Tibial nerve (tissue), 4 donors: ENCODE measurements around the gene PLAC1. TPM values are rescaled to one million over a fixed set of nuclear protein-coding genes. Genes with fewer than 3 reads are reported as not detected.

Experiments used
- DNase-seq, 2 donors: peaks; one replicate each; pipeline ENCODE4 v3.0.0-alpha.2; 2019; ENCODE audit warnings: low spot score in 2 of 2
- H3K27ac ChIP-seq, 4 donors: fragments of 200-600 bp; sonication (generic) in 3 of 4; one replicate each; pipeline ENCODE4 v1.5.1; 2017 to 2019; ENCODE audit warnings: mild to moderate bottlenecking in 1 of 4
- H3K27me3 ChIP-seq, 2 donors: fragments of 200-600 bp; sonication (generic) in 1 of 2; one replicate each; pipeline versions ENCODE4 v1.5.1 to v1.6.0; 2017 to 2019
- H3K36me3 ChIP-seq, 3 donors: fragments of 200-600 bp; sonication (generic); one replicate each; pipeline ENCODE4 v1.5.1; 2018 to 2019
- H3K4me1 ChIP-seq, 4 donors: fragments of 200-600 bp; sonication (generic) in 3 of 4; one replicate each; pipeline ENCODE4 v1.5.1; 2017 to 2019
- H3K4me3 ChIP-seq, 4 donors: fragments of 200-600 bp; sonication (generic) in 3 of 4; one replicate each; pipeline ENCODE4 v1.5.1; 2017 to 2019; ENCODE audit warnings: mild to moderate bottlenecking in 1 of 4, moderate library complexity in 1 of 4
- H3K9me3 ChIP-seq, 4 donors: fragments of 200-600 bp; sonication (generic) in 3 of 4; one replicate each; pipeline ENCODE4 v1.5.1; 2017 to 2019
- EP300 ChIP-seq, 2 donors: sonication (generic); formaldehyde crosslinking; IDR thresholded peaks; one replicate each; pipeline ENCODE4 v1.6.1; 2017; ENCODE audit warnings: antibody characterized with exemption in 2 of 2, mild to moderate bottlenecking in 1 of 2
- POLR2A ChIP-seq, 2 donors: fragments of 450-650 bp; IDR thresholded peaks; one replicate each; pipeline ENCODE4 v1.6.1; 2017; ENCODE audit warnings: antibody characterized with exemption in 2 of 2, mild to moderate bottlenecking in 2 of 2, moderate library complexity in 2 of 2
- WGBS, 2 donors: methylation state at CpG; one replicate each; pipeline ENCODE4 v1.1.5; 2018; 5-methylcytosine and 5-hydroxymethylcytosine counted together
- total RNA-seq, 4 donors: library from RNA; depleted of rRNA; stranded (reverse); fragments of >200 nt; gene quantifications; one replicate each; pipeline ENCODE4 v1.1.0, GENCODE V29; 2016
- TF ChIP-seq, protein P1 (sequence below), 5 experiments: fragments of 200-600 bp in 3 of 5; fragments of 450-650 bp in 2 of 5; sonication (generic) in 3 of 5; IDR thresholded peaks; one replicate each; pipeline ENCODE4 v1.5.1; 2016 to 2019; ENCODE audit warnings: antibody characterized with exemption in 5 of 5, mild to moderate bottlenecking in 3 of 5, moderate library complexity in 2 of 5

The PLAC1 gene
- total RNA-seq, 4 donors from 2014 or later, result not detected

- 64 to 80% methylated on average over 8 of the region's 8 CpGs for WGBS, 2 donors
Measured at GRCh38 chrX:134568285-134569016, 89.8 kb downstream of the PLAC1 start.

GRCh38 chrX:134566506-134566905 is 91.8 kb downstream of the PLAC1 start:
- no peaks in the 10 kb centered on the region for H3K9me3 ChIP-seq
- H3K27ac ChIP-seq, result no peak overlapping the region
- H3K36me3 ChIP-seq, result no peaks in the 10 kb centered on the region
- TF ChIP-seq EP300 (IDR thresholded peaks at IDR 0.05), result no peak
- TF ChIP-seq POLR2A (IDR thresholded peaks at IDR 0.05), result no peak
- TF ChIP-seq, protein P1, sequence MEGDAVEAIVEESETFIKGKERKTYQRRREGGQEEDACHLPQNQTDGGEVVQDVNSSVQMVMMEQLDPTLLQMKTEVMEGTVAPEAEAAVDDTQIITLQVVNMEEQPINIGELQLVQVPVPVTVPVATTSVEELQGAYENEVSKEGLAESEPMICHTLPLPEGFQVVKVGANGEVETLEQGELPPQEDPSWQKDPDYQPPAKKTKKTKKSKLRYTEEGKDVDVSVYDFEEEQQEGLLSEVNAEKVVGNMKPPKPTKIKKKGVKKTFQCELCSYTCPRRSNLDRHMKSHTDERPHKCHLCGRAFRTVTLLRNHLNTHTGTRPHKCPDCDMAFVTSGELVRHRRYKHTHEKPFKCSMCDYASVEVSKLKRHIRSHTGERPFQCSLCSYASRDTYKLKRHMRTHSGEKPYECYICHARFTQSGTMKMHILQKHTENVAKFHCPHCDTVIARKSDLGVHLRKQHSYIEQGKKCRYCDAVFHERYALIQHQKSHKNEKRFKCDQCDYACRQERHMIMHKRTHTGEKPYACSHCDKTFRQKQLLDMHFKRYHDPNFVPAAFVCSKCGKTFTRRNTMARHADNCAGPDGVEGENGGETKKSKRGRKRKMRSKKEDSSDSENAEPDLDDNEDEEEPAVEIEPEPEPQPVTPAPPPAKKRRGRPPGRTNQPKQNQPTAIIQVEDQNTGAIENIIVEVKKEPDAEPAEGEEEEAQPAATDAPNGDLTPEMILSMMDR (IDR thresholded peaks at IDR 0.05), result no peak
- H3K4me3 ChIP-seq, result no peak overlapping the region
- peaks cover 0 to 6% of the 10 kb centered on the region in 2 donors for H3K27me3 ChIP-seq
- WGBS, 2 donors, result 78% methylated on average over 5 of the region's 5 CpGs
- H3K4me1 ChIP-seq, result no peaks in the 10 kb centered on the region
- no peak for DNase-seq

More at GRCh38 chrX:134568285-134569016, 89.8 kb downstream of the PLAC1 start:
- Histone ChIP-seq H3K9me3 (no peaks in the 10 kb centered on the region), H3K27ac (no peak overlapping the region), H3K27me3 (peaks cover 0 to 6% of the 10 kb centered on the region in 2 donors), H3K4me3 (no peak overlapping the region), H3K4me1 (no peaks in the 10 kb centered on the region), H3K36me3 (no peaks in the 10 kb centered on the region)
- DNase-seq, result no peak
- TF ChIP-seq POLR2A (IDR thresholded peaks at IDR 0.05) (no peak), EP300 (IDR thresholded peaks at IDR 0.05) (no peak)
- TF ChIP-seq, protein P1 (IDR thresholded peaks at IDR 0.05), result no peak

DNA sequence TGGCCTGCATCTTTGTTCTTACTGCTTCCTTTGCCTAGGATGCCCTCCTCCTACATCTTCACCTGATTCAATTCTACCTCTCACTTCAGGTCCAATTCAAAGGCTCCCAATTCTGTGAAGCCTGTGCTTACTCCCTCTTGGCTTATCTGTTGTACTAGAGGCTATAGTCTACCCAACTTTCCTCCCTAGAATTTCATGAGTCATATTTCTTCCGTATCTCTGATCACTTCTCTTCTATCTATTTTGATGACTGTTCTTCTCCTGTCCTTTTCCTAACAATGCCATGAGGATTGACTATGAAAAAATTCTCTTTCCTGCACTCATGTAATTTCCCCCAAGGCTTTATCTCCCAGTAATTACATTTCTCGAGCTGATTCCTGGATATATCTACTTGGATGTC is 96.3 kb downstream of the PLAC1 start:
- Histone ChIP-seq H3K4me1 (no peaks in the 10 kb centered on the region), H3K36me3 (no peaks in the 10 kb centered on the region), H3K27me3 (peaks cover 0 to 3% of the 10 kb centered on the region in 2 donors), H3K4me3 (no peak overlapping the region), H3K27ac (no peak overlapping the region), H3K9me3 (no peaks in the 10 kb centered on the region)
- 62 to 84% methylated on average over 2 of the region's 2 CpGs for WGBS, 2 donors
- TF ChIP-seq POLR2A (IDR thresholded peaks at IDR 0.05), result no peak
- no peak for TF ChIP-seq EP300 (IDR thresholded peaks at IDR 0.05)
- TF ChIP-seq, protein P1 (IDR thresholded peaks at IDR 0.05), result no peak
- no peak for DNase-seq

DNA sequence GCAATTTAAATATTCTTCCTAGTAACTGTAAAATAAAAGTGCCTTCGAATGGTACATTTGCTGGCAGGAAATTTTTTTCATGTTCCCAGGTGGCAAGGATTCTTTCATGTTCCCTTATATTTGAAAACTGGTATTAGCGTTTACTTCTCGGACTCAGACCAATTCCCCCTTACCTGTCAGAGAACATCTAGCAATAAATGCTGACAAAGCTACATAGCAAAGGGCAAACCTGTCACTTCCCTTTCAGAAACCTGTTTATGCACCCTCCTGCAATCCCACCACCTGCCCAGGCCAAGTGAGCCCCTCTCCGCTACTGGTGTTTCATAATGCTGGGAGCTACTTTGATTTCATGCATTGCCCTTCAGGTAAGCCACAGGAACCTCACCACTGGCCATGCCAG is 100.1 kb downstream of the PLAC1 start:
- H3K27me3 ChIP-seq, result peaks cover 0 to 9% of the 10 kb centered on the region in 2 donors
- no peaks in the 10 kb centered on the region for H3K9me3 ChIP-seq
- no peak for DNase-seq
- no peaks in the 10 kb centered on the region for H3K4me1 ChIP-seq
- WGBS, 2 donors, result 70 to 86% methylated on average over 4 of the region's 4 CpGs
- TF ChIP-seq EP300 (IDR thresholded peaks at IDR 0.05) (no peak), POLR2A (IDR thresholded peaks at IDR 0.05) (no peak)
- TF ChIP-seq, protein P1 (IDR thresholded peaks at IDR 0.05), result no peak
- H3K36me3 ChIP-seq, result no peaks in the 10 kb centered on the region
- H3K27ac ChIP-seq, result no peak overlapping the region
- no peak overlapping the region for H3K4me3 ChIP-seq

DNA sequence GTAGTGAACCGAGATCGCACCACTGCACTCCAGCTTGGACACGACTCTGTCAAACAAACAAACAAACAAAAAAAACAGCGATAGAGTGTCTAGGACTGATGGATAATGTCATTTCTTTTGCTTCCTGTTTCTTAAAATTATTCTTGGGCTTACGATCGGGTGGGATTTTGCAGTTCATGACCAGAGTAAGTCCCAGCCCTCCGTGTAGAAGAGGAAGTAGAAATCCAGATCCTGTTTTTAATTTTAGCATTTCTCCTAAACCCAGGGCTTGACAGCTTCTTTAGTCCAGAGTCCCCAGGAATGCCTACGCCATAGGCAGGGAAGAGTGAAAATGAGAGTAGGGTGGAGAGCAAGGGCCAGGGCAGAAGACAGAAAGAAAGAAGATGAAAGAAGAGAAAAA is 104.0 kb downstream of the PLAC1 start:
- DNase-seq, result no peak
- TF ChIP-seq POLR2A (IDR thresholded peaks at IDR 0.05) (no peak), EP300 (IDR thresholded peaks at IDR 0.05) (no peak)
- TF ChIP-seq, protein P1 (IDR thresholded peaks at IDR 0.05), result no peak
- 61 to 73% methylated on average over 8 of the region's 8 CpGs for WGBS, 2 donors
- Histone ChIP-seq H3K27me3 (peaks cover 0 to 43% of the 10 kb centered on the region in 2 donors), H3K36me3 (no peaks in the 10 kb centered on the region), H3K27ac (no peak overlapping the region), H3K9me3 (no peaks in the 10 kb centered on the region), H3K4me3 (no peak overlapping the region), H3K4me1 (peaks cover 0 to 16% (median 0%) of the 10 kb centered on the region in 4 donors)
